ENCODE results near the gene XKR8. TPM values are rescaled to one million over a fixed set of nuclear protein-coding genes. Genes with fewer than 3 reads are reported as not detected.

The XKR8 gene
- total and polyA plus RNA-seq, 2 of the 13 experiments (the other 11 are each of a cell fraction or from before 2014, with no cell fraction given): 5.4 to 6.3 TPM

- TF ChIP-seq ZNF503 (CRISPR knock-in tag; IDR thresholded peaks at IDR 0.05) (no peak), TCF7L2 (IDR thresholded peaks at IDR 0.05; ENCODE audit: low read depth, low read length) (no peak), ZNF292 (CRISPR knock-in tag; IDR thresholded peaks at IDR 0.05; ENCODE audit: borderline replicate concordance, low read depth) (no peak), HMGXB4 (CRISPR knock-in tag; IDR thresholded peaks at IDR 0.05; ENCODE audit: borderline replicate concordance in 1 of 2, low read depth in 1 of 2) (no peak), USF2 (IDR thresholded peaks at IDR 0.05; ENCODE audit: low read depth, low read length) (no peak), USF2 (CRISPR knock-in tag; IDR thresholded peaks at IDR 0.05; ENCODE audit: borderline replicate concordance) (no peak), ZNF3 (CRISPR knock-in tag; IDR thresholded peaks at IDR 0.05) (no peak)
- TF ChIP-seq, protein P1, sequence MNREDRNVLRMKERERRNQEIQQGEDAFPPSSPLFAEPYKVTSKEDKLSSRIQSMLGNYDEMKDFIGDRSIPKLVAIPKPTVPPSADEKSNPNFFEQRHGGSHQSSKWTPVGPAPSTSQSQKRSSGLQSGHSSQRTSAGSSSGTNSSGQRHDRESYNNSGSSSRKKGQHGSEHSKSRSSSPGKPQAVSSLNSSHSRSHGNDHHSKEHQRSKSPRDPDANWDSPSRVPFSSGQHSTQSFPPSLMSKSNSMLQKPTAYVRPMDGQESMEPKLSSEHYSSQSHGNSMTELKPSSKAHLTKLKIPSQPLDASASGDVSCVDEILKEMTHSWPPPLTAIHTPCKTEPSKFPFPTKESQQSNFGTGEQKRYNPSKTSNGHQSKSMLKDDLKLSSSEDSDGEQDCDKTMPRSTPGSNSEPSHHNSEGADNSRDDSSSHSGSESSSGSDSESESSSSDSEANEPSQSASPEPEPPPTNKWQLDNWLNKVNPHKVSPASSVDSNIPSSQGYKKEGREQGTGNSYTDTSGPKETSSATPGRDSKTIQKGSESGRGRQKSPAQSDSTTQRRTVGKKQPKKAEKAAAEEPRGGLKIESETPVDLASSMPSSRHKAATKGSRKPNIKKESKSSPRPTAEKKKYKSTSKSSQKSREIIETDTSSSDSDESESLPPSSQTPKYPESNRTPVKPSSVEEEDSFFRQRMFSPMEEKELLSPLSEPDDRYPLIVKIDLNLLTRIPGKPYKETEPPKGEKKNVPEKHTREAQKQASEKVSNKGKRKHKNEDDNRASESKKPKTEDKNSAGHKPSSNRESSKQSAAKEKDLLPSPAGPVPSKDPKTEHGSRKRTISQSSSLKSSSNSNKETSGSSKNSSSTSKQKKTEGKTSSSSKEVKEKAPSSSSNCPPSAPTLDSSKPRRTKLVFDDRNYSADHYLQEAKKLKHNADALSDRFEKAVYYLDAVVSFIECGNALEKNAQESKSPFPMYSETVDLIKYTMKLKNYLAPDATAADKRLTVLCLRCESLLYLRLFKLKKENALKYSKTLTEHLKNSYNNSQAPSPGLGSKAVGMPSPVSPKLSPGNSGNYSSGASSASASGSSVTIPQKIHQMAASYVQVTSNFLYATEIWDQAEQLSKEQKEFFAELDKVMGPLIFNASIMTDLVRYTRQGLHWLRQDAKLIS (CRISPR knock-in tag; IDR thresholded peaks at IDR 0.05): no peak
Observed at GRCh38 chr1:27949027-27949426, 10.7 kb upstream of the XKR8 start (continued).

Measured in HepG2 (cell line).